H9 (cell line): ENCODE data around the gene TBC1D1. TPM values are rescaled to one million over a fixed set of nuclear protein-coding genes. Genes with fewer than 3 reads are reported as not detected.
A peak's percentile ranks its signal among the peaks of the same experiment; 100 is the strongest.

Experiments used
- DNase-seq: peaks from one replicate; pipeline ENCODE4 v3.0.0-alpha.2; 2017
- H2AFZ ChIP-seq: one replicate; pipeline ENCODE4 v1.6.1; 2013; ENCODE audit warnings: mild to moderate bottlenecking, low read length, control low read depth, moderate library complexity
- H2AK5ac ChIP-seq: 2 replicates; pipeline ENCODE4 v1.6.1; 2013; ENCODE audit warnings: low read length, control low read depth, mixed read lengths; ENCODE audit not compliant: insufficient read length
- H2BK120ac ChIP-seq: one replicate; pipeline ENCODE4 v1.6.1; 2013; ENCODE audit warnings: low read depth, mild to moderate bottlenecking, low read length, control low read depth, inconsistent platforms; ENCODE audit not compliant: poor library complexity, severe bottlenecking
- H2BK12ac ChIP-seq: 2 replicates; pipeline ENCODE4 v1.6.1; 2013; ENCODE audit warnings: low read length, control low read depth, mixed read lengths, low read depth; ENCODE audit not compliant: insufficient read length
- H2BK15ac ChIP-seq: 2 replicates; pipeline ENCODE4 v1.6.1; 2013; ENCODE audit warnings: low read depth, low read length, control low read depth
- H2BK20ac ChIP-seq: one replicate; pipeline ENCODE4 v1.6.1; 2013; ENCODE audit warnings: low read depth, mild to moderate bottlenecking, low read length, control low read depth, inconsistent platforms; ENCODE audit not compliant: poor library complexity, severe bottlenecking
- H2BK5ac ChIP-seq: 2 replicates; pipeline ENCODE4 v1.6.1; 2013; ENCODE audit warnings: low read length, control low read depth, mixed read lengths; ENCODE audit not compliant: insufficient read length
- H3K14ac ChIP-seq: 2 replicates; pipeline ENCODE4 v1.6.1; 2013; ENCODE audit warnings: low read length, control low read depth; ENCODE audit not compliant: insufficient read depth
- H3K18ac ChIP-seq: 2 replicates; pipeline ENCODE4 v1.6.1; 2013; ENCODE audit warnings: low read depth, mild to moderate bottlenecking, mixed read lengths, low read length, control low read depth; ENCODE audit not compliant: insufficient read length
- H3K23ac ChIP-seq: 2 replicates; pipeline ENCODE4 v1.6.1; 2013; ENCODE audit warnings: low read length, control low read depth, mixed read lengths, low read depth; ENCODE audit not compliant: insufficient read length
- H3K23me2 ChIP-seq: 2 replicates; pipeline ENCODE4 v1.6.1; 2013; ENCODE audit warnings: low read depth, mild to moderate bottlenecking, mixed read lengths, low read length, control low read depth; ENCODE audit not compliant: insufficient read length, poor library complexity, severe bottlenecking
- H3K27ac ChIP-seq: 2 replicates; pipeline ENCODE4 v1.5.1; 2013; ENCODE audit warnings: low read length, control low read depth, mixed read lengths, low read depth; ENCODE audit not compliant: insufficient read length
- H3K27me3 ChIP-seq: 2 replicates; pipeline ENCODE4 v1.6.1; 2013; ENCODE audit warnings: low read length, control low read depth, inconsistent platforms; ENCODE audit not compliant: insufficient read depth
- H3K4ac ChIP-seq: 2 replicates; pipeline ENCODE4 v1.6.1; 2013; ENCODE audit warnings: low read depth, mild to moderate bottlenecking, control low read depth, inconsistent platforms, low read length, moderate library complexity
- H3K4me1 ChIP-seq: 2 replicates; pipeline ENCODE4 v1.6.1; 2013; ENCODE audit warnings: low read length, control low read depth, inconsistent platforms; ENCODE audit not compliant: insufficient read depth
- H3K4me2 ChIP-seq: 2 replicates; pipeline ENCODE4 v1.6.1; 2013; ENCODE audit warnings: low read length, control low read depth, mixed read lengths; ENCODE audit not compliant: insufficient read length, insufficient read depth
- H3K56ac ChIP-seq: 2 replicates; pipeline ENCODE4 v1.6.1; 2013; ENCODE audit warnings: low read depth, mild to moderate bottlenecking, mixed read lengths, low read length, control low read depth; ENCODE audit not compliant: insufficient read length
- H3K79me1 ChIP-seq: 2 replicates; pipeline ENCODE4 v1.6.1; 2013; ENCODE audit warnings: low read depth, mild to moderate bottlenecking, moderate library complexity, low read length, control low read depth, inconsistent platforms; ENCODE audit not compliant: insufficient read depth, poor library complexity, severe bottlenecking
- H3K79me2 ChIP-seq: 2 replicates; pipeline ENCODE4 v1.6.1; 2013; ENCODE audit warnings: low read length, control low read depth, inconsistent platforms; ENCODE audit not compliant: insufficient read depth
- H3K9ac ChIP-seq: 2 replicates; pipeline ENCODE4 v1.6.1; 2013; ENCODE audit warnings: low read length, control low read depth, mixed read lengths; ENCODE audit not compliant: insufficient read length; ENCODE audit errors: extremely low read depth
- H3K9me3 ChIP-seq: one replicate; pipeline ENCODE4 v1.6.1; 2013; ENCODE audit warnings: low read depth, low read length, inconsistent platforms; ENCODE audit not compliant: control insufficient read depth
- H3T11ph ChIP-seq: one replicate; pipeline ENCODE4 v1.6.1; 2013; ENCODE audit warnings: mild to moderate bottlenecking, low read length, control low read depth, inconsistent platforms
- H4K20me1 ChIP-seq: one replicate; pipeline ENCODE4 v1.6.1; 2013; ENCODE audit not compliant: control insufficient read depth, insufficient read length, insufficient read depth
- H4K5ac ChIP-seq: 2 replicates; pipeline ENCODE4 v1.6.1; 2013; ENCODE audit warnings: low read depth, mild to moderate bottlenecking, mixed read lengths, low read length, control low read depth; ENCODE audit not compliant: insufficient read length
- H4K8ac ChIP-seq: replicated peaks from 2 replicates; pipeline ENCODE4 v1.6.1; 2013; ENCODE audit warnings: low read length, control low read depth, mixed read lengths, low read depth; ENCODE audit not compliant: insufficient read length
- H4K91ac ChIP-seq: 2 replicates; pipeline ENCODE4 v1.6.1; 2013; ENCODE audit warnings: low read depth, mild to moderate bottlenecking, moderate library complexity, mixed read lengths, low read length, control low read depth; ENCODE audit not compliant: insufficient read length
- H3K27ac Mint-ChIP-seq, 3 experiments: 2 replicates in 2 of 3; 3 replicates in 1 of 3; pipeline ENCODE4 v1.8.0; 2020 to 2021; ENCODE audit warnings: mixed read lengths in 3 of 3, mild to moderate bottlenecking in 1 of 3, moderate library complexity in 1 of 3
- H3K27me3 Mint-ChIP-seq: 2 replicates; pipeline ENCODE4 v1.8.0; 2021; ENCODE audit warnings: low read depth, mild to moderate bottlenecking, moderate library complexity, mixed read lengths
- H3K36me3 Mint-ChIP-seq, 3 experiments: 2 replicates in 2 of 3; 3 replicates in 1 of 3; pipeline ENCODE4 v1.8.0; 2020 to 2021; ENCODE audit warnings: low read depth in 3 of 3, mixed read lengths in 3 of 3; ENCODE audit not compliant: insufficient read depth in 1 of 3
- H3K4me1 Mint-ChIP-seq, 2 experiments: 2 replicates each; pipeline ENCODE4 v1.8.0; 2020; ENCODE audit warnings: mixed read lengths in 2 of 2
- H3K4me3 Mint-ChIP-seq, 2 experiments: 2 replicates in 1 of 2; 3 replicates in 1 of 2; pipeline ENCODE4 v1.8.0; 2020 to 2021; ENCODE audit warnings: mild to moderate bottlenecking in 2 of 2, mixed read lengths in 2 of 2, moderate library complexity in 1 of 2
- H3K9me3 Mint-ChIP-seq, 2 experiments: 2 replicates in 1 of 2; 3 replicates in 1 of 2; pipeline ENCODE4 v1.8.0; 2020; ENCODE audit warnings: mild to moderate bottlenecking in 2 of 2, mixed read lengths in 2 of 2, moderate library complexity in 1 of 2
- WGBS: extraction: QIAGEN DNeasy Blood & Tissue Kit; methylation state at CpG from one replicate; pipeline ENCODE4 v1.1.7; 2013; ENCODE audit warnings: missing lambda C conversion rate, low lambda C conversion rate, mixed read lengths; ENCODE audit not compliant: insufficient read length; ENCODE audit errors: extremely low coverage; 5-methylcytosine and 5-hydroxymethylcytosine counted together
- total RNA-seq: library from RNA; stranded (reverse); gene quantifications from 2 replicates; pipeline ENCODE4 v1.2.1, GENCODE V29; 2021
- TF ChIP-seq, protein P1 (sequence below): fragments of 200-600 bp; sonication (generic); conservative IDR thresholded peaks from 3 replicates; pipeline ENCODE4 v1.8.0; 2021; ENCODE audit warnings: antibody characterized with exemption, mild to moderate bottlenecking

Gene TBC1D1
- total RNA-seq, 1 experiment from 2014 or later = 109 TPM

- WGBS = no CpG with 5 or more reads among the region's 10 CpGs
- H3K79me1 ChIP-seq = no peaks in the 10 kb centered on the region
- no peaks in the 10 kb centered on the region for H4K20me1 ChIP-seq
- Mint-ChIP-seq H3K27ac (0 out of 7 replicates have a peak overlapping the region, but pooled peaks of 1 of the 3 experiments have one; percentile 37), H3K4me1 (peaks cover 11 to 14% of the 10 kb centered on the region in 2 experiments), H3K9me3 (no peaks in the 10 kb centered on the region), H3K27me3 (no peaks in the 10 kb centered on the region), H3K36me3 (peaks cover 23 to 44% (median 43%) of the 10 kb centered on the region in 3 experiments), H3K4me3 (no peak overlapping the region)
- peaks cover 3% of the 10 kb centered on the region for H3K23me2 ChIP-seq
- no peak overlapping the region for H3K23ac ChIP-seq
- H4K91ac ChIP-seq = peak overlapping the region; percentile 76
- H2BK12ac ChIP-seq = no peak overlapping the region
- no peak overlapping the region for H3K9ac ChIP-seq
- no peak overlapping the region for H2AK5ac ChIP-seq
- no peak overlapping the region for H3K56ac ChIP-seq
- no peak overlapping the region for H2BK120ac ChIP-seq
- no peak overlapping the region for H4K5ac ChIP-seq
- H3K18ac ChIP-seq = no peak overlapping the region
- H3K27ac ChIP-seq = no peak overlapping the region
- no peak overlapping the region for H2AFZ ChIP-seq
- TF ChIP-seq, protein P1, sequence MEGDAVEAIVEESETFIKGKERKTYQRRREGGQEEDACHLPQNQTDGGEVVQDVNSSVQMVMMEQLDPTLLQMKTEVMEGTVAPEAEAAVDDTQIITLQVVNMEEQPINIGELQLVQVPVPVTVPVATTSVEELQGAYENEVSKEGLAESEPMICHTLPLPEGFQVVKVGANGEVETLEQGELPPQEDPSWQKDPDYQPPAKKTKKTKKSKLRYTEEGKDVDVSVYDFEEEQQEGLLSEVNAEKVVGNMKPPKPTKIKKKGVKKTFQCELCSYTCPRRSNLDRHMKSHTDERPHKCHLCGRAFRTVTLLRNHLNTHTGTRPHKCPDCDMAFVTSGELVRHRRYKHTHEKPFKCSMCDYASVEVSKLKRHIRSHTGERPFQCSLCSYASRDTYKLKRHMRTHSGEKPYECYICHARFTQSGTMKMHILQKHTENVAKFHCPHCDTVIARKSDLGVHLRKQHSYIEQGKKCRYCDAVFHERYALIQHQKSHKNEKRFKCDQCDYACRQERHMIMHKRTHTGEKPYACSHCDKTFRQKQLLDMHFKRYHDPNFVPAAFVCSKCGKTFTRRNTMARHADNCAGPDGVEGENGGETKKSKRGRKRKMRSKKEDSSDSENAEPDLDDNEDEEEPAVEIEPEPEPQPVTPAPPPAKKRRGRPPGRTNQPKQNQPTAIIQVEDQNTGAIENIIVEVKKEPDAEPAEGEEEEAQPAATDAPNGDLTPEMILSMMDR = no peak
- no peaks in the 10 kb centered on the region for H3K27me3 ChIP-seq
- H3T11ph ChIP-seq = no peak overlapping the region
- no peak overlapping the region for H3K14ac ChIP-seq
- DNase-seq = no peak
- no peak overlapping the region for H2BK20ac ChIP-seq
- no peak overlapping the region for H4K8ac ChIP-seq
- H3K4me2 ChIP-seq = no peak overlapping the region
- H3K79me2 ChIP-seq = no peaks in the 10 kb centered on the region
- no peak overlapping the region for H2BK5ac ChIP-seq
- H3K4me1 ChIP-seq = 0 out of 2 replicates have a peak, but pooled peaks cover 3% of the 10 kb centered on the region
- no peak overlapping the region for H2BK15ac ChIP-seq
- no peak overlapping the region; the same call in 1 of the 2 replicates for H3K4ac ChIP-seq
- H3K9me3 ChIP-seq = no peaks in the 10 kb centered on the region
Measured at GRCh38 chr4:38106886-38107514, 216.1 kb downstream of the TBC1D1 start.
